Measurements from ENCODE around the gene ISLR2. TPM values are rescaled to one million over a fixed set of nuclear protein-coding genes. Genes with fewer than 3 reads are reported as not detected.

The ISLR2 gene
- total RNA-seq, 1 experiment from 2014 or later: 0.64 TPM

GRCh38 chr15:74167891-74168331 is 37.5 kb downstream of the ISLR2 start:
- peaks cover 4% of the 10 kb centered on the region for H3K4me1 ChIP-seq (ENCODE audit: insufficient read depth, low read length, poor library complexity, severe bottlenecking)
- intact Hi-C loops (cut with micrococcal nuclease; ENCODE audit: unreplicated experiment): no loop called here
- H3K27ac ChIP-seq (ENCODE audit: low read depth, low read length, poor library complexity, severe bottlenecking): no peak overlapping the region
- H3K9me3 ChIP-seq (ENCODE audit: low read depth, low read length, poor library complexity, severe bottlenecking): no peaks in the 10 kb centered on the region
- TF ChIP-seq EZH2 (IDR thresholded peaks at IDR 0.05; ENCODE audit: borderline replicate concordance, low read depth, low read length, poor library complexity, severe bottlenecking) (no peak), CTCF (conservative IDR thresholded peaks at IDR 0.05; ENCODE audit: low read depth, low read length) (no peak)
- CTCF ChIA-PET: no interaction called here
- no peaks in the 10 kb centered on the region for H3K27me3 ChIP-seq (replicated peaks; ENCODE audit: insufficient read depth, low read depth, low read length, poor library complexity)
- BruUV-seq (replicated peaks): no TSS peak
- DNase-seq (ENCODE audit: low spot score): no peak
- no peak overlapping the region for H3K4me3 ChIP-seq (ENCODE audit: low read depth, low read length, poor library complexity, severe bottlenecking)
- POLR2A ChIA-PET (ENCODE audit: low non-redundant PET): no interaction called here
- H3K36me3 ChIP-seq (ENCODE audit: insufficient read depth, low read length, poor library complexity, severe bottlenecking): no peaks in the 10 kb centered on the region

GRCh38 chr15:74168711-74169126 is 38.3 kb downstream of the ISLR2 start:
- DNase-seq (ENCODE audit: low spot score): no peak
- intact Hi-C loops (cut with micrococcal nuclease; ENCODE audit: unreplicated experiment): no loop called here
- Histone ChIP-seq H3K27ac (ENCODE audit: low read depth, low read length, poor library complexity, severe bottlenecking) (no peak overlapping the region), H3K36me3 (ENCODE audit: insufficient read depth, low read length, poor library complexity, severe bottlenecking) (no peaks in the 10 kb centered on the region), H3K27me3 (replicated peaks; ENCODE audit: insufficient read depth, low read depth, low read length, poor library complexity) (no peaks in the 10 kb centered on the region), H3K4me1 (ENCODE audit: insufficient read depth, low read length, poor library complexity, severe bottlenecking) (peaks cover 12% of the 10 kb centered on the region), H3K4me3 (ENCODE audit: low read depth, low read length, poor library complexity, severe bottlenecking) (no peak overlapping the region), H3K9me3 (ENCODE audit: low read depth, low read length, poor library complexity, severe bottlenecking) (no peaks in the 10 kb centered on the region)
- no TSS peak for BruUV-seq (replicated peaks)
- TF ChIP-seq CTCF (conservative IDR thresholded peaks at IDR 0.05; ENCODE audit: low read depth, low read length) (no peak), EZH2 (IDR thresholded peaks at IDR 0.05; ENCODE audit: borderline replicate concordance, low read depth, low read length, poor library complexity, severe bottlenecking) (no peak)
- POLR2A ChIA-PET (ENCODE audit: low non-redundant PET): no interaction called here
- CTCF ChIA-PET: no interaction called here

GRCh38 chr15:74170071-74170844 is 39.9 kb downstream of the ISLR2 start:
- intact Hi-C loops (cut with micrococcal nuclease; ENCODE audit: unreplicated experiment): no loop called here
- TF ChIP-seq EZH2 (IDR thresholded peaks at IDR 0.05; ENCODE audit: borderline replicate concordance, low read depth, low read length, poor library complexity, severe bottlenecking) (no peak), CTCF (conservative IDR thresholded peaks at IDR 0.05; ENCODE audit: low read depth, low read length) (no peak)
- ChIA-PET POLR2A (ENCODE audit: low non-redundant PET) (no interaction called here), CTCF (no interaction called here)
- Histone ChIP-seq H3K36me3 (ENCODE audit: insufficient read depth, low read length, poor library complexity, severe bottlenecking) (no peaks in the 10 kb centered on the region), H3K27me3 (replicated peaks; ENCODE audit: insufficient read depth, low read depth, low read length, poor library complexity) (no peaks in the 10 kb centered on the region), H3K4me3 (ENCODE audit: low read depth, low read length, poor library complexity, severe bottlenecking) (no peak overlapping the region), H3K9me3 (ENCODE audit: low read depth, low read length, poor library complexity, severe bottlenecking) (no peaks in the 10 kb centered on the region), H3K27ac (ENCODE audit: low read depth, low read length, poor library complexity, severe bottlenecking) (no peak overlapping the region), H3K4me1 (ENCODE audit: insufficient read depth, low read length, poor library complexity, severe bottlenecking) (peaks cover 16% of the 10 kb centered on the region)
- BruUV-seq (replicated peaks): no TSS peak
- no peak for DNase-seq (ENCODE audit: low spot score)
